Amygdala (tissue), 56 donors: ENCODE data around the gene SH3RF1.

Source experiments
- DNase-seq, 56 donors: peaks; one replicate each; lab custom pipeline; 2025; lab: John Stamatoyannopoulos, UW

Gene SH3RF1

GRCh38 chr4:169143335-169143734, 127.4 kb downstream of the SH3RF1 start:
- DNase-seq: no peak

- DNase-seq: no peak
Measured at GRCh38 chr4:169142906-169143305, 127.8 kb downstream of the SH3RF1 start.

GRCh38 chr4:169142391-169142790, 128.4 kb downstream of the SH3RF1 start:
- no peak for DNase-seq

GRCh38 chr4:169139021-169139420, 131.7 kb downstream of the SH3RF1 start:
- no peak for DNase-seq

GRCh38 chr4:169137558-169137920, 133.2 kb downstream of the SH3RF1 start:
- no peak for DNase-seq

GRCh38 chr4:169136796-169137557, 133.8 kb downstream of the SH3RF1 start:
- no peak for DNase-seq

GRCh38 chr4:169136330-169136729, 134.4 kb downstream of the SH3RF1 start:
- no peak for DNase-seq

GRCh38 chr4:169135776-169136175, 135.0 kb downstream of the SH3RF1 start:
- DNase-seq: no peak

GRCh38 chr4:169133932-169134331, 136.8 kb downstream of the SH3RF1 start:
- peak in 1 of 56 donors; percentile 6 for DNase-seq

GRCh38 chr4:169132561-169133305, 138.0 kb downstream of the SH3RF1 start:
- no peak for DNase-seq

- DNase-seq: no peak
Measured at GRCh38 chr4:169131556-169132208, 139.1 kb downstream of the SH3RF1 start.

GRCh38 chr4:169128902-169129301, 141.9 kb downstream of the SH3RF1 start:
- DNase-seq: no peak

GRCh38 chr4:169127314-169127713, 143.4 kb downstream of the SH3RF1 start:
- DNase-seq: no peak

- DNase-seq: no peak
Measured at GRCh38 chr4:169124661-169125060, 146.1 kb downstream of the SH3RF1 start.

GRCh38 chr4:169122422-169122821, 148.3 kb downstream of the SH3RF1 start:
- no peak for DNase-seq

- no peak for DNase-seq
Measured at GRCh38 chr4:169121861-169122382, 148.8 kb downstream of the SH3RF1 start.

GRCh38 chr4:169120624-169121023, 150.1 kb downstream of the SH3RF1 start:
- peak in 1 of 56 donors; percentile 8 for DNase-seq

- no peak for DNase-seq
Measured at GRCh38 chr4:169119536-169119935, 151.2 kb downstream of the SH3RF1 start.

GRCh38 chr4:169117591-169118081, 153.1 kb downstream of the SH3RF1 start:
- no peak for DNase-seq

- peak in 26 of 56 donors; percentile 6 to 59 (median 28) for DNase-seq
Measured at GRCh38 chr4:169116270-169116901, 154.4 kb downstream of the SH3RF1 start.

GRCh38 chr4:169115897-169116254, 154.9 kb downstream of the SH3RF1 start:
- DNase-seq: peak in 5 of 56 donors; percentile 5 to 50 (median 28)
